ENCODE results near the gene MB21D2.

DNA sequence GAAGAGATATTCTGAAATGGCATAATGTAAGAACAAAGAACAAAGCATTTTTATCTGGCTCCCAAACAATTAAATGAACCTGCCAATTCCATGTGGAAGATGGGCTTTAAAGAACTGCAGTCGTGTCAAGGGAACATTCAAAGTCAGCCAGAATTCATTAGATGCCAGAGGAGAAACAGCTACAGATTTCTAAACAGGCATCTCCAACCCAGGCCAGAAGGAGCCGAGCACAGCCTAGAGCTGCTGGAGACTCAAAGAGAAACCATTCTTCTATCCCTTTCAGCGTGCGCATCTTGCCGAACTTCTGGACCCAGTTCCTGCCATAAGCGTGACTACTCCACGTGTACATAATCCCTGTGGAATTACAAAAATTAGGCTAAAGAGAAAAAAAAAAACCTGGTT lies 60.4 kb downstream of the MB21D2 start:
- TF ChIP-seq, protein P1, sequence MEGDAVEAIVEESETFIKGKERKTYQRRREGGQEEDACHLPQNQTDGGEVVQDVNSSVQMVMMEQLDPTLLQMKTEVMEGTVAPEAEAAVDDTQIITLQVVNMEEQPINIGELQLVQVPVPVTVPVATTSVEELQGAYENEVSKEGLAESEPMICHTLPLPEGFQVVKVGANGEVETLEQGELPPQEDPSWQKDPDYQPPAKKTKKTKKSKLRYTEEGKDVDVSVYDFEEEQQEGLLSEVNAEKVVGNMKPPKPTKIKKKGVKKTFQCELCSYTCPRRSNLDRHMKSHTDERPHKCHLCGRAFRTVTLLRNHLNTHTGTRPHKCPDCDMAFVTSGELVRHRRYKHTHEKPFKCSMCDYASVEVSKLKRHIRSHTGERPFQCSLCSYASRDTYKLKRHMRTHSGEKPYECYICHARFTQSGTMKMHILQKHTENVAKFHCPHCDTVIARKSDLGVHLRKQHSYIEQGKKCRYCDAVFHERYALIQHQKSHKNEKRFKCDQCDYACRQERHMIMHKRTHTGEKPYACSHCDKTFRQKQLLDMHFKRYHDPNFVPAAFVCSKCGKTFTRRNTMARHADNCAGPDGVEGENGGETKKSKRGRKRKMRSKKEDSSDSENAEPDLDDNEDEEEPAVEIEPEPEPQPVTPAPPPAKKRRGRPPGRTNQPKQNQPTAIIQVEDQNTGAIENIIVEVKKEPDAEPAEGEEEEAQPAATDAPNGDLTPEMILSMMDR (tag by site-specific recombination; IDR thresholded peaks at IDR 0.05): no peak
- TF ChIP-seq, protein P2, sequence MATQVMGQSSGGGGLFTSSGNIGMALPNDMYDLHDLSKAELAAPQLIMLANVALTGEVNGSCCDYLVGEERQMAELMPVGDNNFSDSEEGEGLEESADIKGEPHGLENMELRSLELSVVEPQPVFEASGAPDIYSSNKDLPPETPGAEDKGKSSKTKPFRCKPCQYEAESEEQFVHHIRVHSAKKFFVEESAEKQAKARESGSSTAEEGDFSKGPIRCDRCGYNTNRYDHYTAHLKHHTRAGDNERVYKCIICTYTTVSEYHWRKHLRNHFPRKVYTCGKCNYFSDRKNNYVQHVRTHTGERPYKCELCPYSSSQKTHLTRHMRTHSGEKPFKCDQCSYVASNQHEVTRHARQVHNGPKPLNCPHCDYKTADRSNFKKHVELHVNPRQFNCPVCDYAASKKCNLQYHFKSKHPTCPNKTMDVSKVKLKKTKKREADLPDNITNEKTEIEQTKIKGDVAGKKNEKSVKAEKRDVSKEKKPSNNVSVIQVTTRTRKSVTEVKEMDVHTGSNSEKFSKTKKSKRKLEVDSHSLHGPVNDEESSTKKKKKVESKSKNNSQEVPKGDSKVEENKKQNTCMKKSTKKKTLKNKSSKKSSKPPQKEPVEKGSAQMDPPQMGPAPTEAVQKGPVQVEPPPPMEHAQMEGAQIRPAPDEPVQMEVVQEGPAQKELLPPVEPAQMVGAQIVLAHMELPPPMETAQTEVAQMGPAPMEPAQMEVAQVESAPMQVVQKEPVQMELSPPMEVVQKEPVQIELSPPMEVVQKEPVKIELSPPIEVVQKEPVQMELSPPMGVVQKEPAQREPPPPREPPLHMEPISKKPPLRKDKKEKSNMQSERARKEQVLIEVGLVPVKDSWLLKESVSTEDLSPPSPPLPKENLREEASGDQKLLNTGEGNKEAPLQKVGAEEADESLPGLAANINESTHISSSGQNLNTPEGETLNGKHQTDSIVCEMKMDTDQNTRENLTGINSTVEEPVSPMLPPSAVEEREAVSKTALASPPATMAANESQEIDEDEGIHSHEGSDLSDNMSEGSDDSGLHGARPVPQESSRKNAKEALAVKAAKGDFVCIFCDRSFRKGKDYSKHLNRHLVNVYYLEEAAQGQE (tag by site-specific recombination; IDR thresholded peaks at IDR 0.05): no peak
- TF ChIP-seq, protein P3, sequence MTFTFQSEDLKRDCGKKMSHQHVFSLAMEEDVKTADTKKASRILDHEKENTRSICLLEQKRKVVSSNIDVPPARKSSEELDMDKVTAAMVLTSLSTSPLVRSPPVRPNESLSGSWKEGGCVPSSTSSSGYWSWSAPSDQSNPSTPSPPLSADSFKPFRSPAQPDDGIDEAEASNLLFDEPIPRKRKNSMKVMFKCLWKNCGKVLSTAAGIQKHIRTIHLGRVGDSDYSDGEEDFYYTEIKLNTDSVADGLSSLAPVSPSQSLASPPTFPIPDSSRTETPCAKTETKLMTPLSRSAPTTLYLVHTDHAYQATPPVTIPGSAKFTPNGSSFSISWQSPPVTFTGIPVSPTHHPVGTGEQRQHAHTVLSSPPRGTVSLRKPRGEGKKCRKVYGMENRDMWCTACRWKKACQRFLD (tag by site-specific recombination; IDR thresholded peaks at IDR 0.05): no peak
- TF ChIP-seq, protein P4, sequence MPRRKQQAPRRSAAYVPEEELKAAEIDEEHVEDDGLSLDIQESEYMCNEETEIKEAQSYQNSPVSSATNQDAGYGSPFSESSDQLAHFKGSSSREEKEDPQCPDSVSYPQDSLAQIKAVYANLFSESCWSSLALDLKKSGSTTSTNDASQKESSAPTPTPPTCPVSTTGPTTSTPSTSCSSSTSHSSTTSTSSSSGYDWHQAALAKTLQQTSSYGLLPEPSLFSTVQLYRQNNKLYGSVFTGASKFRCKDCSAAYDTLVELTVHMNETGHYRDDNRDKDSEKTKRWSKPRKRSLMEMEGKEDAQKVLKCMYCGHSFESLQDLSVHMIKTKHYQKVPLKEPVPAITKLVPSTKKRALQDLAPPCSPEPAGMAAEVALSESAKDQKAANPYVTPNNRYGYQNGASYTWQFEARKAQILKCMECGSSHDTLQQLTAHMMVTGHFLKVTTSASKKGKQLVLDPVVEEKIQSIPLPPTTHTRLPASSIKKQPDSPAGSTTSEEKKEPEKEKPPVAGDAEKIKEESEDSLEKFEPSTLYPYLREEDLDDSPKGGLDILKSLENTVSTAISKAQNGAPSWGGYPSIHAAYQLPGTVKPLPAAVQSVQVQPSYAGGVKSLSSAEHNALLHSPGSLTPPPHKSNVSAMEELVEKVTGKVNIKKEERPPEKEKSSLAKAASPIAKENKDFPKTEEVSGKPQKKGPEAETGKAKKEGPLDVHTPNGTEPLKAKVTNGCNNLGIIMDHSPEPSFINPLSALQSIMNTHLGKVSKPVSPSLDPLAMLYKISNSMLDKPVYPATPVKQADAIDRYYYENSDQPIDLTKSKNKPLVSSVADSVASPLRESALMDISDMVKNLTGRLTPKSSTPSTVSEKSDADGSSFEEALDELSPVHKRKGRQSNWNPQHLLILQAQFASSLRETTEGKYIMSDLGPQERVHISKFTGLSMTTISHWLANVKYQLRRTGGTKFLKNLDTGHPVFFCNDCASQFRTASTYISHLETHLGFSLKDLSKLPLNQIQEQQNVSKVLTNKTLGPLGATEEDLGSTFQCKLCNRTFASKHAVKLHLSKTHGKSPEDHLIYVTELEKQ (tag by site-specific recombination; IDR thresholded peaks at IDR 0.05; ENCODE audit: borderline replicate concordance): no peak
- TF ChIP-seq ZNF133 (tag by site-specific recombination; IDR thresholded peaks at IDR 0.05) (no peak), KLF7 (tag by site-specific recombination; IDR thresholded peaks at IDR 0.05; ENCODE audit: borderline replicate concordance) (no peak), ZNF660 (tag by site-specific recombination; IDR thresholded peaks at IDR 0.05) (no peak), TCF7L2 (IDR thresholded peaks at IDR 0.05; ENCODE audit: borderline replicate concordance, low read depth, low read length) (no peak), ZNF776 (tag by site-specific recombination; IDR thresholded peaks at IDR 0.05; ENCODE audit: borderline replicate concordance) (no peak), SALL2 (tag by site-specific recombination; IDR thresholded peaks at IDR 0.05; ENCODE audit: borderline replicate concordance) (no peak)
- TF ChIP-seq, protein P5, sequence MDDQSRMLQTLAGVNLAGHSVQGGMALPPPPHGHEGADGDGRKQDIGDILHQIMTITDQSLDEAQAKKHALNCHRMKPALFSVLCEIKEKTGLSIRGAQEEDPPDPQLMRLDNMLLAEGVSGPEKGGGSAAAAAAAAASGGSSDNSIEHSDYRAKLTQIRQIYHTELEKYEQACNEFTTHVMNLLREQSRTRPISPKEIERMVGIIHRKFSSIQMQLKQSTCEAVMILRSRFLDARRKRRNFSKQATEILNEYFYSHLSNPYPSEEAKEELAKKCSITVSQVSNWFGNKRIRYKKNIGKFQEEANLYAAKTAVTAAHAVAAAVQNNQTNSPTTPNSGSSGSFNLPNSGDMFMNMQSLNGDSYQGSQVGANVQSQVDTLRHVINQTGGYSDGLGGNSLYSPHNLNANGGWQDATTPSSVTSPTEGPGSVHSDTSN (CRISPR knock-in tag; IDR thresholded peaks at IDR 0.05): no peak
- TF ChIP-seq, protein P6, sequence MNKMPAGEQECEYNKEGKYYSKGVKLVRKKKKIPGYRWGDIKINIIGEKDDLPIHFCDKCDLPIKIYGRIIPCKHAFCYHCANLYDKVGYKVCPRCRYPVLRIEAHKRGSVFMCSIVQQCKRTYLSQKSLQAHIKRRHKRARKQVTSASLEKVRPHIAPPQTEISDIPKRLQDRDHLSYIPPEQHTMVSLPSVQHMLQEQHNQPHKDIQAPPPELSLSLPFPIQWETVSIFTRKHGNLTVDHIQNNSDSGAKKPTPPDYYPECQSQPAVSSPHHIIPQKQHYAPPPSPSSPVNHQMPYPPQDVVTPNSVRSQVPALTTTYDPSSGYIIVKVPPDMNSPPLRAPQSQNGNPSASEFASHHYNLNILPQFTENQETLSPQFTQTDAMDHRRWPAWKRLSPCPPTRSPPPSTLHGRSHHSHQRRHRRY (tag by site-specific recombination; IDR thresholded peaks at IDR 0.05): no peak

Measured in HEK293 (cell line).